ENCODE results near the gene DCAF10.
"Not testable (repeated sequence)": the region's sequence is repeated elsewhere in the genome, so short reads cannot be mapped to it uniquely, and the experiment has no call there.

Gene DCAF10

GRCh38 chr9:37870081-37870798 lies 69.6 kb downstream of the DCAF10 start:
- DNase-seq = no peak

- DNase-seq = no peak
Observed at GRCh38 chr9:37870799-37871176, 70.2 kb downstream of the DCAF10 start.

DNA sequence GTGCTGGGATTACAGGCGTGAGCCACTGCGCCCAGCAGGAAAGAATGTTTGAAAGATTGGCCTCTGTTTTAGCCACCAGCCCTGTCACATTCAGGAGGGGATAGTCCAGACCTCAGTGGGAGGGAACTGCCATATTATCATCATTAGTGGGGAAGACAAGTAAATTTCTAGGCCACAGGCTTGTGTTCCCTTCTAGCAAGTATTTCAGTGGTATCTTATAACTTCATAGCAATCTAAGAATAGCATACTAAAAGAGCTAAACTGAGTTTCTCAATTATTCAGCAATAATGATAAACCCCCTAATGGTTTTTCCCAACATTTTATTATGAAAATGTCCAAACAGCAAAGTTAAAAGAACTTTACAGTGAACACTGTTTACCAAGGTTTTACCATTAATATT lies 73.4 kb downstream of the DCAF10 start:
- DNase-seq = no peak

DNA sequence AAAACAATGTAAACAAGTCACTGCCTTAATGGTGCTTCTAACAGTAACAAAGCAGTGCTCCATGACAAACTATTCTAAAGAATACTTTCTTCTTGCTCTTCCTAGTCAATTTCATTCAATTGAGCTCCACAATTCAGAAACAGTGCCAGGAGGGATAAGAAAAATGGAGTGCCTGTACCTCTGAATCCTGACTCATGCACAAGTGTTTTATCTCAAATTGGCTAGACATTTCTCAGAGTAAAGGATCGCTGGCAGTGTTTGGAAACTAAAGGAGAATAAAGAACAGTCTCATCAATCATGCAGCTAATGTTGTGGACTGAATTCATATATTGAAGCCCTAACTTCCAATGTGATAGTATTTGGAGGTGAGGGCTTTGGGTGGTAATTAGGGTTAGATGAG lies 75.8 kb downstream of the DCAF10 start:
- no peak for DNase-seq

- DNase-seq = no peak
Observed at GRCh38 chr9:37880916-37881479, 80.4 kb downstream of the DCAF10 start.

- DNase-seq = peak; percentile 75
Observed at GRCh38 chr9:37887977-37888583, 87.5 kb downstream of the DCAF10 start.

DNA sequence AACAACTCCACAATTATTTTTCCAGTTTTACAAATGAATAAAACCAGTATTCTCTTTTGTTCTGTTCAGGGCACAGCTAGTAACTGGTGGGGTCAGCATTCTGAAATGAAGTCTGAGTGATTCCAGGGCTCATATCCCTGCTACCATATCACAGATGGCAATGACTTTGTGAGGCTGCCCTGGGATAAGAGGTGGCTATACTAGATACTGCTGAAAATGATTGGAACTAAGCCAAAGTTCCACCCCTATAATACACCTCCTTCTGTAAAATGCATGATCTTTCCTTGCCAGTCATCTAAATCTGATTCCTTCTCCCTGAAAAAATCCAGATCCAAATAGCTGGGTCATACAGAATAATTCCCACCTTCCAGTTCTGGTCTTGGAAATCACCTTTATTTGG lies 88.9 kb downstream of the DCAF10 start:
- no peak for DNase-seq

- not testable (repeated sequence) for DNase-seq
Observed at GRCh38 chr9:37891042-37891441, 90.4 kb downstream of the DCAF10 start.

DNA sequence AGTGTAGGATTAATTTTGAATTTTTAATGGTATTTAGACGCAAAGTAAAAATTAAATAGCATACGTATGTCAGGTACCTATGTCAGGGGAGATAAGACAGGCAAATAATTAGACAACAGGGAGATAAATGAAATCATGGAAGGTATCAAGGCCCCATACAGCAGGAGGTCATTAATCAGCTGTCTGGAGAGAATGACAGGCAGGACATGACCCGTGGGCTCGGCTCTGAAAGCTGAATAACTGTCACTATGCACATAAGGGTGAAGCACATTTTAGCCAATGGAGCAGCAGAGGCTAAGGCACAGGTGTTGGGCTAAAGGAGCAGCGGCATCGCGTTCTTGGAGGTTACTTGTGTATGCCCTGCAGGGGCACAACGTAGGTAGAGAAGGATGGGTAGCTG lies 91.5 kb downstream of the DCAF10 start:
- DNase-seq = no peak

GRCh38 chr9:37897665-37898064 lies 97.1 kb downstream of the DCAF10 start:
- no peak for DNase-seq

- no peak for DNase-seq
Observed at GRCh38 chr9:37899041-37899440, 98.4 kb downstream of the DCAF10 start.

- no peak for DNase-seq
Observed at GRCh38 chr9:37902131-37902530, 101.5 kb downstream of the DCAF10 start.

GRCh38 chr9:37902796-37903646 lies 102.4 kb downstream of the DCAF10 start:
- peak; percentile 31 for DNase-seq

GRCh38 chr9:37903647-37904444 lies 103.2 kb downstream of the DCAF10 start, which contains the start of gene SLC25A51:
SLC25A51 (minus strand) TSS chr9:37904127; CDS start chr9:37888550, 15,577 bp downstream.
- peak; percentile 90 for DNase-seq

GRCh38 chr9:37904445-37905130 lies 104.0 kb downstream of the DCAF10 start:
- DNase-seq = no peak

- DNase-seq = no peak
Observed at GRCh38 chr9:37905131-37905505, 104.5 kb downstream of the DCAF10 start.

GRCh38 chr9:37905776-37906175 lies 105.2 kb downstream of the DCAF10 start:
- DNase-seq = no peak

DNA sequence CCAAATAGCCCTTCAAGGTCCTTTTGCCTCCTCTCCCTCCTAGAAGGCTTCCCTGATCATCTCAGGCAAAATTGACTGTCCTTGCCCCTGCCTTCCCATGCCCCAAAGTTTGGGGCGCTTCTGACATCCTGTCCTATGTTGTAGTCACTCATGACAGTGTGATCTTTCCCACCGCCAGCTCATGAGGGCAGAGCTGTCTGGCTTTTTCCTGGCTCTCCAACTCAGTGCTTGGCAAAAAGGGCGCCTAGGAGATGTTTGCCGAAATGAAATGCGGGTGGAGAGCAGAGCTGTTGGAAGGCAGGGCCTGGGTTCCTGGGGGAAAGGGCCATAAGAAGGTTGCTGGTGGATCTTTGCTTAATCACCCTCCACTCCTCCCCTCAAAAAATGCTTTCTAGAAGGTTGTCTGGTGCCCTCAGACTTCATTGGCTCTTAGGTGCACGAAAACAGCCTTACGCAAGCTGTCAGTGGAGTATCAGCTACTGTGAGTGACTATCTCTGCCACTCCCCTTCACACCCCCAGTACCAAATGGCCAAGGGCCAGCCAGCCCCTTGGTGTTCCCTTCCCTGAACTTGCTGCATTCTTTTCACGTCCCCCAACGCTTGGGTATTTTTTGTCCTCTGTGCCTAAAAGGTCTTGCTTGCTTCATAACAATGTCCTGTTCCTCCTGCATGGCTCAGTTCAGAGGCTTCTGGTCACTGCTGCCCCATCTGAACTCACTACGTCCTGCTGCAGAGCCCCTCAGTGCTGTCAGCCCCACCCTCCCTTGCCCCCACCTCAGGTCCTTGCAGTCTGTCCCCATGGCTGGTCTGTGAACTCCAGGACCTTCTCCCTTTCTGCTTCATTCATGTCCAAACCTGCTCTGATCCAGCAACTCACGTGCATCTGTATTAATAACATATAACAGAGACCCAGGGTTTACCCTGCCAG lies 106.0 kb downstream of the DCAF10 start:
- no peak for DNase-seq

- DNase-seq = no peak
Observed at GRCh38 chr9:37908283-37908682, 107.7 kb downstream of the DCAF10 start.

DNA sequence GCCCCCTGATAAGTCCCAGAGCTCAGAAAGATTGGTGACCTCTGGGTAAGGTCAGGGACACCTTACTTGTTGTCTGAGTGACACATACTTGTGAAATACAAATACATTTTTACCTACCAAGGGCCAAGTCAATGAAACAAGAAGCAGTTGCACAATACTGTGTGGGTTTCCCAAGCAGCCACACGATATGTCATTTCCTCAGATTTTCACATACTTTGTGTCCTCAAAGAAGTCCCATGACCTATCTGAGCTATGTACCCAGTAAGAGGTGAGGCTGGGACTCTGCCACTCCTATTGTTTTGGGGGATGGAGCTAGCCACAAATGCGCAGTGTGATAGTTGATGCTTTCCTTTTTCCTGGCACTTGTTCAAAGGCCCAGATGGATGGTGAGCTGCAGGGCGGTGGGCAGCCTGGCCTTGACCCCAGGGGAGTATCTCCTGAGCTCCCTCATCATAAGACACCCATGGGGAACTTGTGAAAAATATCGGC lies 108.1 kb downstream of the DCAF10 start:
- peak; percentile 95 for DNase-seq

DNA sequence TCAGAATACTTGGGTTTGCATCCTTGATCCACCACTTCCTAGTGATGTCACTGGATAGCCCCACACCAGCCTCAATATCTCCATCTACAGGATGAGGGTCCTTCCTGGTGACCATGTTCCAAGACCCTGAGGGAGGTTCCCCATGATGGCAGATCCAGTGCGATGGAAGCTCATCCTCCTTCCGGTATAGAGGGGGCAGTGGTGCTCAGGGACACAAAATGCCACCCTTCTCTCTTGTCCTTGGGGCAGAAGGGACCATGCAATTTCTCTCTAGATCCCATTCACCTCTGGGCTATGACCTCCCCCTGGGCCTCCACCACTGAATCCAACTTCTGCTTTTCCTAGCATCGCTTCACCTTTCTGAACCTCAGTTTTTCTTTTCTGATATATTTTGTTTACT lies 108.7 kb downstream of the DCAF10 start:
- DNase-seq = no peak
